ENCODE data around the gene SCFD2.
"Not testable (repeated sequence)": the region's sequence is repeated elsewhere in the genome, so short reads cannot be mapped to it uniquely, and the experiment has no call there.

The SCFD2 gene

DNA sequence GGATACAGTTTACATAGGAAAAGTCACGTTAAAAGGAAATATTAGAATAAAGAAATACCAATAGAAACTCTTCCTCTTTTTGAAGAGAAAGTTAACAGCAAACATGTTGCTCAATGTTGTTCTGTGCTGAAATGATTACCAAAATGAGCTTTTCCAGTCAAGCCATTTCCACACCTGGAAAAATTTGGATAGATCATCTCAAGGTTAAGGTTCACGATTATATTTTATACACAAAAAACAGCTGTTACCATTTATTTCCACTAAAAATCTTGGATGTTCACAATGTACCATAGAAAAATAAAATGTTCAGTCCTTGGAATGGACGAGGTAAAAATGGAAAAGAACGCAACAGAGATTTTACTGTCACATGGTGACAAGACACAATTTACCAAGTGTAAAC lies 218.7 kb downstream of the SCFD2 start:
- Histone ChIP-seq H3K27ac (ENCODE audit: low read depth, low read length) (no peak overlapping the region), H3K36me3 (ENCODE audit: insufficient read depth, low read length) (no peaks in the 10 kb centered on the region), H3K79me2 (ENCODE audit: control insufficient read depth, insufficient read depth, low read length, unreplicated experiment) (no peaks in the 10 kb centered on the region), H3K27me3 (ENCODE audit: insufficient read depth, low read length) (no peaks in the 10 kb centered on the region), H3K4me3 (ENCODE audit: low read depth, low read length) (no peak overlapping the region), H3K4me1 (ENCODE audit: control insufficient read depth, insufficient read depth, low read length, unreplicated experiment) (no peaks in the 10 kb centered on the region), H2AFZ (ENCODE audit: low read length, unreplicated experiment) (no peak overlapping the region)

DNA sequence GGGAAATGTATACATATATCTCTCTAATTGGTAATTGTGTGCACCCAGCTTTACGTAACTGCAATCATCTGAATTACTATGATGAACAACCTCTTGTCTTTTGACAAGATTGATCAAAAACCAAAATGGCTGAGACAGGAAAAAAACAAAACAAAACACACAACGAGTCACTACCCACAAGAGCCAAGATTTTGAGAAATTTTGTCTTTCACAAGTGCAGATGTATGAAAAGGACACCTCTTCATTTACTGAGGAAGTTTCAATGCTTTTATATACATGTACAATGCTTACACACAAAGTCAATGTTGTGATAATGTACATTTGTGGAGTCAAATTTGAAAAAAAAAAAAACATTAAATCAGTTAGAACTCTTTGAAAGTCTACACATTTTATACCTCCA lies 224.6 kb downstream of the SCFD2 start:
- H3K36me3 ChIP-seq (ENCODE audit: insufficient read depth, low read length): 0 out of 2 replicates have a peak, but pooled peaks cover 3% of the 10 kb centered on the region
- no peak overlapping the region for H3K27ac ChIP-seq (ENCODE audit: low read depth, low read length)
- no peak overlapping the region for H3K4me3 ChIP-seq (ENCODE audit: low read depth, low read length)

GRCh38 chr4:53139256-53139655 lies 226.6 kb downstream of the SCFD2 start:
- not testable (repeated sequence) for H3K79me2 ChIP-seq (ENCODE audit: control insufficient read depth, insufficient read depth, low read length, unreplicated experiment); H3K4me1 ChIP-seq (ENCODE audit: control insufficient read depth, insufficient read depth, low read length, unreplicated experiment); H3K27ac ChIP-seq (ENCODE audit: low read depth, low read length); H2AFZ ChIP-seq (ENCODE audit: low read length, unreplicated experiment); H3K36me3 ChIP-seq (ENCODE audit: insufficient read depth, low read length); H3K4me3 ChIP-seq (ENCODE audit: low read depth, low read length); H3K27me3 ChIP-seq (ENCODE audit: insufficient read depth, low read length)

More for the DNA sequence above, 224.6 kb downstream of the SCFD2 start:
- no peaks in the 10 kb centered on the region for H3K79me2 ChIP-seq (ENCODE audit: control insufficient read depth, insufficient read depth, low read length, unreplicated experiment)
- H2AFZ ChIP-seq (ENCODE audit: low read length, unreplicated experiment): no peak overlapping the region
- H3K4me1 ChIP-seq (ENCODE audit: control insufficient read depth, insufficient read depth, low read length, unreplicated experiment): peaks cover 5% of the 10 kb centered on the region
- no peaks in the 10 kb centered on the region for H3K27me3 ChIP-seq (ENCODE audit: insufficient read depth, low read length)

- no peak overlapping the region for H3K27ac ChIP-seq (ENCODE audit: low read depth, low read length)
- peaks cover 5% of the 10 kb centered on the region for H3K4me1 ChIP-seq (ENCODE audit: control insufficient read depth, insufficient read depth, low read length, unreplicated experiment)
- H3K27me3 ChIP-seq (ENCODE audit: insufficient read depth, low read length): no peaks in the 10 kb centered on the region
These were observed 228.4 kb downstream of the SCFD2 start for GRCh38 chr4:53137468-53137867.

DNA sequence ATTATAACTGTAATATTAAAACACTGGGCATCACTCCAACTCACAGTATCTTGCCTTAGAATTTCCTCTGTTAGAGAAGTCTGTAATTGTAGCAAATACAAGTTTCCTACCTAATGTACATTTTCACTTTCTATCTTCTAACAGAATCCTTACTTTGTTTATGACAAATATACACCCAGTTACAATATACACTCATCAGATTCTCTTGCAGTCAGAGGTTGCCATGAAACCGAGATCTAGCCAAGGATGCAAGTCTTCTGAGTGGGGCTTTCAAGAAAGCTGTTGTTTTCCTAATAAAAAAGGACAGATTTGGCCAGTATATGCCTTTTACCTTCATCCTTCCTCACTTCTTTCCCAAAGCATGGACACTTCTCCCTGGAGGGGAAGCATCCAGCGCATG lies 228.9 kb downstream of the SCFD2 start:
- no peaks in the 10 kb centered on the region for H3K27me3 ChIP-seq (ENCODE audit: insufficient read depth, low read length)
- H3K27ac ChIP-seq (ENCODE audit: low read depth, low read length): no peak overlapping the region
- no peak overlapping the region for H3K4me3 ChIP-seq (ENCODE audit: low read depth, low read length)
- H3K79me2 ChIP-seq (ENCODE audit: control insufficient read depth, insufficient read depth, low read length, unreplicated experiment): no peaks in the 10 kb centered on the region
- H2AFZ ChIP-seq (ENCODE audit: low read length, unreplicated experiment): no peak overlapping the region
- 0 out of 2 replicates have a peak, but pooled peaks cover 3% of the 10 kb centered on the region for H3K36me3 ChIP-seq (ENCODE audit: insufficient read depth, low read length)
- H3K4me1 ChIP-seq (ENCODE audit: control insufficient read depth, insufficient read depth, low read length, unreplicated experiment): peaks cover 5% of the 10 kb centered on the region

More at GRCh38 chr4:53137468-53137867, 228.4 kb downstream of the SCFD2 start:
- Histone ChIP-seq H2AFZ (ENCODE audit: low read length, unreplicated experiment) (no peak overlapping the region), H3K4me3 (ENCODE audit: low read depth, low read length) (no peak overlapping the region), H3K36me3 (ENCODE audit: insufficient read depth, low read length) (0 out of 2 replicates have a peak, but pooled peaks cover 3% of the 10 kb centered on the region), H3K79me2 (ENCODE audit: control insufficient read depth, insufficient read depth, low read length, unreplicated experiment) (no peaks in the 10 kb centered on the region)

DNA sequence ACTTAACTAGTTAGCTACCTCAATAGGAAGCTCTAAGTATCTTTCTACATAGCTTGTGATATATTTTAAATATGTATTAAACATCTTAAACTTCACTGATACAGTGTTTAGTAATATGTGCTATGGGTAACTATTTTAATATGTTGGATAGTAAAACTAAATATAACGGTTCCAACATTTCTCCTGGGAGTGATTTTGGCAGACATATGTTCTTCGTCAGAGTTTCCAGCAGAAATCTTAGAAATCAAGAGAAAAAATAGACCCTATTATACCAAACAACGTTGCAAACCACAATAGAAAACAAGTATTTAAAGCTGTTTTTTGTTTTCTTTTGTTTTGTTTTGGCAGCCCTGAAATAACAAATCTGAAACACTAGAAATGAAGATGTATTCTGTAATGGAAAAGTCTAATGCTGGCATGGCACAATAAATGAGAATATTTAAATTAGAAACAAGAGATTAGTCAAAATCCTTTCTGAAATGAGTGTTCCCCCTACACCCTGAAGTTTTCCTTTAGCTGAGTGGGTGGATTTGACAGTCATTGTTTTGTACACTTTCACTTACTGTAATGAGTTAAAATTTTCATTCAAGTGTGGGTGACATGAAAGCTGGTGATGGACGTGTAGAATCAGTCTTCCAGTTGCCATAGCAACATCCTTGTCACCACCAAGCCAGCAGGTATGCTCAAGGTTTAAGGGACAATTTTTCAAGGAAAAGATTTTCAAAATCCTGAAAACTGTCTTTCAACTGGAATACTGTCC lies 233.5 kb downstream of the SCFD2 start:
- Histone ChIP-seq H3K79me2 (ENCODE audit: control insufficient read depth, insufficient read depth, low read length, unreplicated experiment) (no peaks in the 10 kb centered on the region), H3K27ac (ENCODE audit: low read depth, low read length) (no peak overlapping the region)

GRCh38 chr4:53131562-53131925 lies 234.3 kb downstream of the SCFD2 start:
- no peaks in the 10 kb centered on the region for H3K79me2 ChIP-seq (ENCODE audit: control insufficient read depth, insufficient read depth, low read length, unreplicated experiment)
- H3K4me1 ChIP-seq (ENCODE audit: control insufficient read depth, insufficient read depth, low read length, unreplicated experiment): no peaks in the 10 kb centered on the region
- no peaks in the 10 kb centered on the region for H3K27me3 ChIP-seq (ENCODE audit: insufficient read depth, low read length)
- H3K36me3 ChIP-seq (ENCODE audit: insufficient read depth, low read length): no peaks in the 10 kb centered on the region
- no peak overlapping the region for H3K4me3 ChIP-seq (ENCODE audit: low read depth, low read length)
- no peak overlapping the region for H2AFZ ChIP-seq (ENCODE audit: low read length, unreplicated experiment)
- no peak overlapping the region for H3K27ac ChIP-seq (ENCODE audit: low read depth, low read length)

More for the DNA sequence above, 233.5 kb downstream of the SCFD2 start:
- H3K4me1 ChIP-seq (ENCODE audit: control insufficient read depth, insufficient read depth, low read length, unreplicated experiment): no peaks in the 10 kb centered on the region
- H3K36me3 ChIP-seq (ENCODE audit: insufficient read depth, low read length): no peaks in the 10 kb centered on the region
- no peak overlapping the region for H3K4me3 ChIP-seq (ENCODE audit: low read depth, low read length)
- no peaks in the 10 kb centered on the region for H3K27me3 ChIP-seq (ENCODE audit: insufficient read depth, low read length)
- H2AFZ ChIP-seq (ENCODE audit: low read length, unreplicated experiment): no peak overlapping the region

DNA sequence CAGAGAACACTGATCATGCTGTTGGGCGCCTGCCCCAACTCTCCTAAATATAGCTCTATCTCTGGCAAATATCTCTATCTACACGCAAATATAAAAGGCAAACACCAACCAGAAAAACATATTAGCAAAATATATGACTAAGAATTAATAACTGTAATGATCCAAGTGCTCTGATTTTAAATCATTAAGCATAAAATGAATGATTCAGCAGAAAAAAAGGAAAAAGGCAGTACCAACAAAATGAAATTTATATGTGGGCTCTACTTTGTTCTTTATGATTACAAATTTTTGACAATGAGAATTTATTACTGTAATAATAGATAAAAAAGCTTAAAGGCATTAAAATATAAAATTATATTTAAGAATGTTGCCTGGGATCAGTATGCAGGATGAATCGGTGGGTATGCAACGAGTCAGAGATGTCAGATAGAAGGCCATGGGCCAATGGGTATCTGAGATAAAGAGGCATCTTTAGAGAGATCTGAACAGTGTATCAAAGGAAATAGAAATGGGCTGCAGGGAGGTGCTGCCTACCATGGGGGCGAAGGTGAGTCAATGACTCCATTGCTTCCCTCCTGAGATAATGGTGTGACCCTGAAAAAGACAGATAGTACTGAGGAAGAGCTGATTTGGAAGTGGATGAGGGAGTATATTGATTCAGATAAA lies 234.8 kb downstream of the SCFD2 start:
- no peak overlapping the region for H3K27ac ChIP-seq (ENCODE audit: low read depth, low read length)
- no peak overlapping the region for H2AFZ ChIP-seq (ENCODE audit: low read length, unreplicated experiment)
- H3K4me1 ChIP-seq (ENCODE audit: control insufficient read depth, insufficient read depth, low read length, unreplicated experiment): no peaks in the 10 kb centered on the region
- no peak overlapping the region for H3K4me3 ChIP-seq (ENCODE audit: low read depth, low read length)
- no peaks in the 10 kb centered on the region for H3K27me3 ChIP-seq (ENCODE audit: insufficient read depth, low read length)
- no peaks in the 10 kb centered on the region for H3K36me3 ChIP-seq (ENCODE audit: insufficient read depth, low read length)
- no peaks in the 10 kb centered on the region for H3K79me2 ChIP-seq (ENCODE audit: control insufficient read depth, insufficient read depth, low read length, unreplicated experiment)

GRCh38 chr4:53128706-53129357 lies 237.0 kb downstream of the SCFD2 start:
- Histone ChIP-seq H2AFZ (ENCODE audit: low read length, unreplicated experiment) (no peak overlapping the region), H3K27ac (ENCODE audit: low read depth, low read length) (no peak overlapping the region), H3K79me2 (ENCODE audit: control insufficient read depth, insufficient read depth, low read length, unreplicated experiment) (no peaks in the 10 kb centered on the region), H3K27me3 (ENCODE audit: insufficient read depth, low read length) (no peaks in the 10 kb centered on the region), H3K4me1 (ENCODE audit: control insufficient read depth, insufficient read depth, low read length, unreplicated experiment) (no peaks in the 10 kb centered on the region), H3K4me3 (ENCODE audit: low read depth, low read length) (no peak overlapping the region), H3K36me3 (ENCODE audit: insufficient read depth, low read length) (no peaks in the 10 kb centered on the region)

DNA sequence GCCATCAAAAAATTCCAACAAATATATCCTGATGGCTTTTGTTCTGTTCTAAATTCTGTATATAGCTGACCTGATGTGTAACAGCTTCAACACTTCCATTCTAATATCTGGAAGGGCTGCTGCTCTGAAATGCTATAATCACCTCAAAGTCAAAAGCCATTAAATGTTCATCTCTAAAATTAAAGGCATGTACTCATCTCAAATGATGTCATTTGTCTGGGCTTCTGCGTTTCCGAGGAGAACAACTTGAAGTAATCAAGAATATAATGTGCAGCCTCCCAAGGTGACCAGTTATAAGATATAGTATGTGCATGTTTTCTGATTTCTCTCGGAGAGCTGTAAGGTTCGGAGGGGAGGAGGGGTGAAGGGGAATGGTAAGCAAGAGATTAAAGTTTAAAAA lies 237.6 kb downstream of the SCFD2 start:
- no peaks in the 10 kb centered on the region for H3K27me3 ChIP-seq (ENCODE audit: insufficient read depth, low read length)
- no peak overlapping the region for H3K4me3 ChIP-seq (ENCODE audit: low read depth, low read length)
- no peak overlapping the region for H3K27ac ChIP-seq (ENCODE audit: low read depth, low read length)
- H2AFZ ChIP-seq (ENCODE audit: low read length, unreplicated experiment): no peak overlapping the region
- no peaks in the 10 kb centered on the region for H3K4me1 ChIP-seq (ENCODE audit: control insufficient read depth, insufficient read depth, low read length, unreplicated experiment)
- no peaks in the 10 kb centered on the region for H3K36me3 ChIP-seq (ENCODE audit: insufficient read depth, low read length)
- no peaks in the 10 kb centered on the region for H3K79me2 ChIP-seq (ENCODE audit: control insufficient read depth, insufficient read depth, low read length, unreplicated experiment)

Measured in ACC112 (cell line).